Lower leg skin (tissue), 3 donors: ENCODE results near the gene ZSCAN22.
"Not testable (repeated sequence)": the region's sequence is repeated elsewhere in the genome, so short reads cannot be mapped to it uniquely, and the experiment has no call there.

Source experiments
- POLR2A ChIP-seq, 2 donors: fragments of 450-650 bp; IDR thresholded peaks; one replicate each; pipeline ENCODE4 v1.6.1; 2016 to 2017; ENCODE audit warnings: antibody characterized with exemption in 2 of 2, mild to moderate bottlenecking in 1 of 2, moderate library complexity in 1 of 2
- TF ChIP-seq, protein P1 (sequence below), 3 donors: fragments of 450-650 bp; IDR thresholded peaks; one replicate each; pipeline ENCODE4 v1.5.1; 2016; ENCODE audit warnings: antibody characterized with exemption in 3 of 3, mild to moderate bottlenecking in 3 of 3, moderate library complexity in 2 of 3

GRCh38 chr19:58348080-58348479 is 21.3 kb downstream of the ZSCAN22 start:
- TF ChIP-seq POLR2A (IDR thresholded peaks at IDR 0.05) = not testable (repeated sequence)
- TF ChIP-seq, protein P1, sequence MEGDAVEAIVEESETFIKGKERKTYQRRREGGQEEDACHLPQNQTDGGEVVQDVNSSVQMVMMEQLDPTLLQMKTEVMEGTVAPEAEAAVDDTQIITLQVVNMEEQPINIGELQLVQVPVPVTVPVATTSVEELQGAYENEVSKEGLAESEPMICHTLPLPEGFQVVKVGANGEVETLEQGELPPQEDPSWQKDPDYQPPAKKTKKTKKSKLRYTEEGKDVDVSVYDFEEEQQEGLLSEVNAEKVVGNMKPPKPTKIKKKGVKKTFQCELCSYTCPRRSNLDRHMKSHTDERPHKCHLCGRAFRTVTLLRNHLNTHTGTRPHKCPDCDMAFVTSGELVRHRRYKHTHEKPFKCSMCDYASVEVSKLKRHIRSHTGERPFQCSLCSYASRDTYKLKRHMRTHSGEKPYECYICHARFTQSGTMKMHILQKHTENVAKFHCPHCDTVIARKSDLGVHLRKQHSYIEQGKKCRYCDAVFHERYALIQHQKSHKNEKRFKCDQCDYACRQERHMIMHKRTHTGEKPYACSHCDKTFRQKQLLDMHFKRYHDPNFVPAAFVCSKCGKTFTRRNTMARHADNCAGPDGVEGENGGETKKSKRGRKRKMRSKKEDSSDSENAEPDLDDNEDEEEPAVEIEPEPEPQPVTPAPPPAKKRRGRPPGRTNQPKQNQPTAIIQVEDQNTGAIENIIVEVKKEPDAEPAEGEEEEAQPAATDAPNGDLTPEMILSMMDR (IDR thresholded peaks at IDR 0.05) = not testable (repeated sequence)
